ENCODE measurements around the gene MTARC2.

The MTARC2 gene

DNA sequence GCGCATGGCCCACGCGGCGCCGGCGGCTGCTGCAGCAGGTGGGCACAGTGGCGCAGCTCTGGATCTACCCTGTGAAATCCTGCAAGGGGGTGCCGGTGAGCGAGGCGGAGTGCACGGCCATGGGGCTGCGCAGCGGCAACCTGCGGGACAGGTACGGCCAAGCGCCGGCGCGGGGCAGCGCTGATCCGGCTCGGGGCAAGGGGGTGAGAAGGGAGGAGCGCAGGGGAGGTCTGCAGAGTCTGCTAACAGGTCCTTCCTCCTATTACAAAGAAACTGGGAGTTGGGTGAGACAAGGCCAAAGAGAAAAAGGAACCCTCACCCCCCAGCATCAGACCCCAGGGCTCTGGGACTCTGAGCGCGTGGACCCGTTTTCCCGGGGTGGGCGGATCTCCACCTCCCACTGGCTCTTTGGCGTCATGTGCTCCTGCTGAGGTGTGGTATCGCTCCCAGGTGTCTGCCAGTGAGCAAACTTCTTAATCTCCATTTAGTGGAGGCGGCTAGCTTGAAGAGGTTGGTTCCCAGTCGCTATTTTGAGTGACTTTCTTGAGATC is 39.0 kb downstream of the MTARC2 start:
- H3K4me2 ChIP-seq (ENCODE audit: low read length), result peak overlapping the region; percentile 66
- H3K27me3 ChIP-seq (ENCODE audit: low read depth, low read length), result peaks cover 4% of the 10 kb centered on the region; the same call in 1 of the 2 replicates
- no peaks in the 10 kb centered on the region for H3K9me3 ChIP-seq (ENCODE audit: insufficient read depth, low read length)
- no peaks in the 10 kb centered on the region for H4K20me1 ChIP-seq (ENCODE audit: insufficient read depth, low read length)
- H3K4me3 ChIP-seq (ENCODE audit: low read length), result peak overlapping the region; percentile 78
- no peaks in the 10 kb centered on the region for H3K79me2 ChIP-seq (ENCODE audit: low read length)
- H3K4me1 ChIP-seq (ENCODE audit: low read length), result no peaks in the 10 kb centered on the region
- peak overlapping the region; percentile 63 for H3K9ac ChIP-seq (ENCODE audit: low read length)
- TF ChIP-seq, protein P1, sequence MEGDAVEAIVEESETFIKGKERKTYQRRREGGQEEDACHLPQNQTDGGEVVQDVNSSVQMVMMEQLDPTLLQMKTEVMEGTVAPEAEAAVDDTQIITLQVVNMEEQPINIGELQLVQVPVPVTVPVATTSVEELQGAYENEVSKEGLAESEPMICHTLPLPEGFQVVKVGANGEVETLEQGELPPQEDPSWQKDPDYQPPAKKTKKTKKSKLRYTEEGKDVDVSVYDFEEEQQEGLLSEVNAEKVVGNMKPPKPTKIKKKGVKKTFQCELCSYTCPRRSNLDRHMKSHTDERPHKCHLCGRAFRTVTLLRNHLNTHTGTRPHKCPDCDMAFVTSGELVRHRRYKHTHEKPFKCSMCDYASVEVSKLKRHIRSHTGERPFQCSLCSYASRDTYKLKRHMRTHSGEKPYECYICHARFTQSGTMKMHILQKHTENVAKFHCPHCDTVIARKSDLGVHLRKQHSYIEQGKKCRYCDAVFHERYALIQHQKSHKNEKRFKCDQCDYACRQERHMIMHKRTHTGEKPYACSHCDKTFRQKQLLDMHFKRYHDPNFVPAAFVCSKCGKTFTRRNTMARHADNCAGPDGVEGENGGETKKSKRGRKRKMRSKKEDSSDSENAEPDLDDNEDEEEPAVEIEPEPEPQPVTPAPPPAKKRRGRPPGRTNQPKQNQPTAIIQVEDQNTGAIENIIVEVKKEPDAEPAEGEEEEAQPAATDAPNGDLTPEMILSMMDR (IDR thresholded peaks at IDR 0.05; ENCODE audit: low read depth, low read length), result no peak
- TF ChIP-seq EZH2phosphoT487 (IDR thresholded peaks at IDR 0.05; ENCODE audit: low read depth), result no peak
- no peak overlapping the region for H3K27ac ChIP-seq (ENCODE audit: low read length)
- no peaks in the 10 kb centered on the region for H3K36me3 ChIP-seq (replicated peaks; ENCODE audit: low read depth, low read length)
- H2AFZ ChIP-seq (ENCODE audit: low read depth, low read length), result peak overlapping the region; percentile 63

DNA sequence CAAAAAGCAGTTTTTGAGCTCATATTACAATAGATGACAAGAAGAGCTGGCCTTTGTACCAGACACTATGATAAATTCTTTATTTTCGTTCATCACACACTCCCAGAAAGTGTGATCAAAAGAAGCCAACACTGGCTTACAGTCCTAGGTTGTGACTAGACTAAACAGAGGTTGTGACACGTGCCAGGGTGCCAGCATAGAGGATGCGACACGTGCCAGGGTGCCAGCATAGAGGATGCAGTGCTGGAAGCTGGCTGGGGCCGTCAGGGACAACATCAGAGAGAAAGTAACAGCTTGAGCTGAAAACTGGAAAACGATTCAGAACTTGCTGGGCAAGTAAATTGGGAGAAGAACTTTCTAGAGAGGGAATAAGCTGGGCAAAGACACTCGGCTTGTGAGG is 40.8 kb downstream of the MTARC2 start:
- H3K27ac ChIP-seq (ENCODE audit: low read length), result no peak overlapping the region
- H3K4me1 ChIP-seq (ENCODE audit: low read length), result no peaks in the 10 kb centered on the region
- H4K20me1 ChIP-seq (ENCODE audit: insufficient read depth, low read length), result no peaks in the 10 kb centered on the region
- TF ChIP-seq, protein P1 (IDR thresholded peaks at IDR 0.05; ENCODE audit: low read depth, low read length), result no peak
- no peak for TF ChIP-seq EZH2phosphoT487 (IDR thresholded peaks at IDR 0.05; ENCODE audit: low read depth)
- no peak overlapping the region for H3K4me3 ChIP-seq (ENCODE audit: low read length)
- H3K4me2 ChIP-seq (ENCODE audit: low read length), result no peak overlapping the region
- no peaks in the 10 kb centered on the region for H3K9me3 ChIP-seq (ENCODE audit: insufficient read depth, low read length)
- H3K36me3 ChIP-seq (replicated peaks; ENCODE audit: low read depth, low read length), result no peaks in the 10 kb centered on the region
- H3K9ac ChIP-seq (ENCODE audit: low read length), result no peak overlapping the region
- no peaks in the 10 kb centered on the region for H3K27me3 ChIP-seq (ENCODE audit: low read depth, low read length)
- no peak overlapping the region for H2AFZ ChIP-seq (ENCODE audit: low read depth, low read length)
- H3K79me2 ChIP-seq (ENCODE audit: low read length), result no peaks in the 10 kb centered on the region

DNA sequence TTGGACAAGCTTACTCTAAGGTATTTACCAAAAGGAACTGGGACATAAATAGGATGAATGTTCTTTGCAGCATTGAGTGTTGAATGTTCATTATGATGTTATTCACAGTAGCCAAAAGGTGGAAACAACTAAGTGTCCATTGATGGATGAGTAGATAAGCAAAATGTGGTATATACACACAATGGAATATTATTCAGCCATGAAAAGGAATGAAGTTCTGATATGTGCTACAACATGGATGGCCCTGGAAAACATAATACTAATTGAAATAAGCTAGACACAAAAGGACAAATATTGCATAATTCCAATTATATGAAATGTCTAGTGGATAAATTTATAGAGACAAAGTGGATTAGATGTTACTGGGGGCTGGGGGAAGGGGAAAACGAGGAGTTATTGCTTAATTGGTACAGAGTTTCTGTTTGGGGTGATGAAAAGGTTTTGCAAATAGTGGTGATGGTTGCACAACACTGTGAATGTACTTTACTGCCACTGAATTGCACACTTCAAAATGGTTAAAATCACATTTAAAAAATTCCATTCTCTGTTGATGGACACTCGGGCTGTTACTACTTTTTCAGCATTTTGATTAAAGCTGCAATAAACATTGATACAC is 41.5 kb downstream of the MTARC2 start:
- Histone ChIP-seq H3K4me2 (ENCODE audit: low read length) (no peak overlapping the region), H4K20me1 (ENCODE audit: insufficient read depth, low read length) (no peaks in the 10 kb centered on the region), H2AFZ (ENCODE audit: low read depth, low read length) (no peak overlapping the region), H3K36me3 (replicated peaks; ENCODE audit: low read depth, low read length) (no peaks in the 10 kb centered on the region), H3K9ac (ENCODE audit: low read length) (no peak overlapping the region), H3K9me3 (ENCODE audit: insufficient read depth, low read length) (no peaks in the 10 kb centered on the region), H3K4me1 (ENCODE audit: low read length) (no peaks in the 10 kb centered on the region), H3K4me3 (ENCODE audit: low read length) (no peak overlapping the region), H3K79me2 (ENCODE audit: low read length) (no peaks in the 10 kb centered on the region), H3K27me3 (ENCODE audit: low read depth, low read length) (no peaks in the 10 kb centered on the region), H3K27ac (ENCODE audit: low read length) (no peak overlapping the region)
- TF ChIP-seq, protein P1 (IDR thresholded peaks at IDR 0.05; ENCODE audit: low read depth, low read length), result no peak
- TF ChIP-seq EZH2phosphoT487 (IDR thresholded peaks at IDR 0.05; ENCODE audit: low read depth), result no peak

DNA sequence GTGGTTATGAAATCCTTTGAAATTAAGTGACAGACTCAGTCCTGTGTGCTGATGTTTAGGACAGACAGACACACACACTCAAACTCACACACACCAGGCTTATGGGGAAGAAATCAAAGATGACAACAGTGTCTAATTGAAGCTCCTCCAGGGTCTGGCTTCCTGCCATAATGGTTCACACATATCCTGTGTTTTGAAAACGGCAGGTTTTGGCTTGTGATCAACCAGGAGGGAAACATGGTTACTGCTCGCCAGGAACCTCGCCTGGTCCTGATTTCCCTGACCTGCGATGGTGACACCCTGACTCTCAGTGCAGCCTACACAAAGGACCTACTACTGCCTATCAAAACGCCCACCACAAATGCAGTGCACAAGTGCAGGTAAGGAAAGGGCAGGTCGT is 43.2 kb downstream of the MTARC2 start:
- H3K9me3 ChIP-seq (ENCODE audit: insufficient read depth, low read length), result no peaks in the 10 kb centered on the region
- TF ChIP-seq EZH2phosphoT487 (IDR thresholded peaks at IDR 0.05; ENCODE audit: low read depth), result no peak
- TF ChIP-seq, protein P1 (IDR thresholded peaks at IDR 0.05; ENCODE audit: low read depth, low read length), result no peak

More for the DNA sequence above, 43.2 kb downstream of the MTARC2 start:
- Histone ChIP-seq H3K9ac (ENCODE audit: low read length) (no peak overlapping the region), H3K27me3 (ENCODE audit: low read depth, low read length) (no peaks in the 10 kb centered on the region), H2AFZ (ENCODE audit: low read depth, low read length) (no peak overlapping the region), H3K4me2 (ENCODE audit: low read length) (no peak overlapping the region), H4K20me1 (ENCODE audit: insufficient read depth, low read length) (no peaks in the 10 kb centered on the region), H3K4me3 (ENCODE audit: low read length) (no peak overlapping the region), H3K36me3 (replicated peaks; ENCODE audit: low read depth, low read length) (no peaks in the 10 kb centered on the region), H3K79me2 (ENCODE audit: low read length) (no peaks in the 10 kb centered on the region), H3K4me1 (ENCODE audit: low read length) (no peaks in the 10 kb centered on the region), H3K27ac (ENCODE audit: low read length) (no peak overlapping the region)

All from OCI-LY3 (cell line).